HG02610 (cell line): ENCODE data around the gene APBB2.

Experiments used
- ATAC-seq: cut with Tn5 transposase; IDR thresholded peaks from one replicate; pipeline ENCODE4 v1.9.1; 2021; ENCODE audit warnings: mild to moderate bottlenecking, moderate library complexity; ENCODE audit not compliant: unreplicated experiment

The APBB2 gene

DNA sequence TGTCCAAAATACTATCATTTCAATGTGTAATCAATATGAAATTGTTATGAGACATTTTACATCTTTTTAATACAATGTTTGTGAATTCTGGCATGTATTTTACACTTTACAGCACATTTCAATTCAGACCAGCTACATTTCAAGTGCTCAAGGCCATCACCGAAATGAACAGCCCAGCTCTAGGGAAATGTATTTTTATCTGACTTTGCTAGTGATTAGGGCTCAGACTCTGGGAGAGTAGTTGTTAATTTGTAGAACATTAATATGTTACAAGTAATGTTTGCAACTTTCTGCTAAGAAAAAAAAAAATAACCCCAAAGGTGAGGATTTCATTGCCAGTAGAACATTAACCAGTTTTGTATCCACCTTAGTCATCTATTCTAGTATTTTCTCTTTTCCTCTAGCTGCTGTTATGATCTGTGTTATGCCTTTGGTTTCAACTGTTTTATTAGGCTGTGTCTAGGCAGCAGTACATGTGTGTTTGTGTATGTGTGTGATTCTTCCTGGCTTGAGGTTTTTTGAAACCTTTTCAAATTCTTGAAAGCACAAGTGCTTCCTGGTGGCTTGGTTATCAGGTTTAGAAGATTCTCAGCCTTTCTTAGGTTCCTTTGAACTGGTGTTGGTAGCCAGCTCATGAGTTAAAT is 338.7 kb downstream of the APBB2 start:
- ATAC-seq: no peak

DNA sequence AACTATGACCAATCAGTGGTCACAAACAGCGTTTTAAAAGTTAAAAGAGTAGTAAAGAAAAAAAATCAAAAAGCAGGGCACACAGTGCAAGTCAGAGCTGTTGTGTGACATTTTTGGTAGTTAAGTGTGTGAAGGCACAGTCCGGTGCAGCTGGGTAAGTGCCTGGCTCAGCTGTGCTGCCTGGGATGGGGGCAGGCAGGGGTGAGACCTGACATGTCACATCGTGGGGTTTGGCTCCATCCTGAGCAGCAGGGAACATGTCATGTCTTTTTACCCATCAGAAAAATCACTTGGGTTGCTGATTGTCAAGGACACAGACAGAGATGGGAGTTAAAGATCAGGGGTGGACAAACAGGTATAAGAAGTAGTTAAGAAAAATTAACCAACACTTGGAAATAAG is 339.4 kb downstream of the APBB2 start:
- no peak for ATAC-seq

DNA sequence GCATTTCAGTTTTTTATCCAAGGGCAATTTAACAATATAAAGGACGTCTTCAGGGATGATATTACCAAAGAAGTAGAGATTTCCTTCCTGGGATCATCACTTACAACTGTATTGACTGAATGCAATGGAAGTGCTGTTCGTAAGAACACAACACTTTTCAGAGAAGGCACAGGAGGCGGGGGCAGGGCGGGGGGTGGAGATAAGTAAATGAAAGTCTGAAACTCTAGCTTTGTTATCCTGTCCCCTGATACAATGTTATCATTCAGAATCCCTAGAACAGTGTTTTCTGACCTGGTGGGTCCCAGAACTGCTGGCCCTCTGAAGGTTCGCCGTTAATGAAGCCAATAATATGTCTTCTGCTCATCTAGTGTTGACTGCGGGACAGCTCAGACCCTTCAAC is 340.0 kb downstream of the APBB2 start:
- ATAC-seq: no peak

GRCh38 chr4:40871695-40872250 is 342.6 kb downstream of the APBB2 start:
- no peak for ATAC-seq

DNA sequence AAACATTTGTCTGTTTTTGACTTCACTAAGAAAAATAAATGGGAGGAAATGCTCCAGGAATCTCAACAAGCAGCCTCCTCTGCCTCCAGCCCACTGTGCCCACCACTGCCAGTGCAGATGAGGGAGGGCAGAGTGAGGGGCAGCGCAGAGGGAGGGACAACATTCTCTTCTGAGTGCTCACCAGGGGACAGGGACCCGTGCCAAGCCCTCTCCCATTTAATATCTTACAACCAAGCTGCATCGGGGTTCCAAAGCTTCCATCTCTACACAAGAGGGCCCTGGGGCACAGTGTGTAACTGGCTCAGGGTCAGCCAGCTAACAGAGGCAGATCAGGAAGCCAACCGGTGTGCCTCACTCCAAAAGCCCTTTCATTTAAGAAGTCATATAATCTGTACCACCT is 344.2 kb downstream of the APBB2 start:
- no peak for ATAC-seq

- no peak for ATAC-seq
These were observed 348.6 kb downstream of the APBB2 start for GRCh38 chr4:40865696-40866095.

DNA sequence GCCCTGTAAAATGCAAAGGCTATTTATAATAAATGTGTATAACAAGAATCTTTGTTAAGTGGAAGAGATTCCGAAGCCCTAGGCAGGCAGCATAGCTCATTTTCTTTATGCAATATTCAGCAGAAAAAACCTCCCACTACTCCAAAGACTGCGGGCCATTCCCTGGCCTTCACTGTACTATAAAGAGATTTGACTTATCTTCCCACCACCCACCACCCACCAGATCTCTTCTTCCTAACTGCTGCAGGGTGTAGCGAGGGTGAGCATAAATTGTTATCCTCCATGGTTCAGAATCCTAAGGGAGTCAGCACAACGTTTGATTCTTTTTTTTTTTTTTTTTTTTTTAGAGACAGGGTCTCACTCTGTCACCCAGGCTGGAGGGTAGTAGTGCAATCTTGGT is 349.8 kb downstream of the APBB2 start:
- ATAC-seq: no peak

- ATAC-seq: no peak
These were observed 355.4 kb downstream of the APBB2 start for GRCh38 chr4:40858962-40859361.

DNA sequence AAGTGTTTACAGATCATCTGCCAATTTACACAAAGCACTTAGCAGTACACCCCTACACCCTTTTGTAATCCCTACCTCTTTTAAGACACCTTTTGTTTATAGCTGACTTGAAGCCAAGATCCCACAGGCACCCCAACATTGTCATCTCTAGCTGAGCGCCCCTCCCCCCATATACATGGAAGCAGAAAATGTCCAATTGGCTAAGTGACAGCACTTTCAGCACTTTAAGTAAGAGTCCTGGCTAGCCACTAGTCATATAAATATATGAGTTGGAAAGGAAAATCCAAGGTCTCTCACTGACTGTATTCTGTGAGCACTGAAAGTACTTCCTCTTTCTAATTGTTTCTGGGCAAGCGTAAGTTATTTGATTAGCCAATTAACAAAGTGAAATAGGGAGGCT is 356.4 kb downstream of the APBB2 start:
- ATAC-seq: no peak

DNA sequence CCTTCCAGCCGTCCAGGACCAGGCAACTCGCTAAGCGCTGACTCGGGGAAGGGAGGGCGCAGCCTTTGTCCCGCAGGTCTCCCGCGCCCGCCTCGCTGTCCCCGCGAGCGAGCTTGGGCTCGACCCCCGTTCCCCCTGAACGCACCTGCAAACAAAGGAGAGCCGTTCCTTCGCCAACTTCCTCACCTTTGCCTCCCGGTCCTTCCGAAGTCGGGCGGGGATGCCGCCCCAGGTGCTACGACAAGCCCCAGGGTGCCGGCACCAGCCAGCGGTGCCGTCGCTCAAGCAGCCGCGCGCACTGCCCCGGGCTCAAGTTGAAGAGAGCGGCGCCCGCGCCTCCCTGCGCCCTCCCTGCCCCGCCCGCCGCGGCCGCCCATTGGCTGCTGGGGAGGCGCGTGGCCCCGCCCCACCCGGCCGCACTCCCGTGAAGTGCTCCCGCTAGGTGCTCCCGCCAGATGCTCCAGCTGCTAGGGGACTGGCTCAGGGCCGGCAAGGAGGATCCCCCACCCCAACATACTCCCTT is 357.4 kb downstream of the APBB2 start:
- peak; percentile 88 for ATAC-seq

DNA sequence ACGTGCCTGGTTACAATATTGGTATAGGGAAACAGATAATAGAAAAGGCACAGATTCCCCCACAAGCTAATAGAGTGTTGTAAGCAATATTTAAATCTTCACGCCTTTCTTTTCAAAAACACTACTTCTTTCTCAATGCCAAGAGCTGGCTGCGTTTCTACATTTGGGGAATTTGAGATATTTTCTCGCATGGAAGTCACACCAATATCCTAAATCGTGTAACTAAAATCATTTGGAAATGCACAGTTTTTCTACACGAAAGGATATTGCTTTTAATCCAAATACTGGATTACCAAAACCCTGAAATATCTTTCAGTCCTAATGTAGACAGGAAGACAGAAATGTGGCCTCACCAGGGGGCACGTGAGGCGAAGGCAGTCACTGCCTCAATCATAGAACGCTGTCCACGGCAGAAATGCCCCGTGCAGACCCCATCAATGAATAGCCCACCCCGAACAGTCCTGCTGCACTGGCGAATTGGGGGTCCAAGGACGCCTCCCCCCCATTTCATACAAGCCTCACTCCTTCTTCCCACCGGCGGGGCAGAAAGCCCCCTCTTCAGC is 358.0 kb downstream of the APBB2 start:
- no peak for ATAC-seq

- ATAC-seq: no peak
These were observed 363.8 kb downstream of the APBB2 start for GRCh38 chr4:40850496-40850895.

GRCh38 chr4:40848940-40849339 is 365.4 kb downstream of the APBB2 start:
- ATAC-seq: no peak

GRCh38 chr4:40848251-40848650 is 366.1 kb downstream of the APBB2 start:
- ATAC-seq: no peak

- ATAC-seq: no peak
These were observed 367.8 kb downstream of the APBB2 start for GRCh38 chr4:40846532-40846931.

GRCh38 chr4:40845154-40845835 is 369.0 kb downstream of the APBB2 start:
- ATAC-seq: no peak

DNA sequence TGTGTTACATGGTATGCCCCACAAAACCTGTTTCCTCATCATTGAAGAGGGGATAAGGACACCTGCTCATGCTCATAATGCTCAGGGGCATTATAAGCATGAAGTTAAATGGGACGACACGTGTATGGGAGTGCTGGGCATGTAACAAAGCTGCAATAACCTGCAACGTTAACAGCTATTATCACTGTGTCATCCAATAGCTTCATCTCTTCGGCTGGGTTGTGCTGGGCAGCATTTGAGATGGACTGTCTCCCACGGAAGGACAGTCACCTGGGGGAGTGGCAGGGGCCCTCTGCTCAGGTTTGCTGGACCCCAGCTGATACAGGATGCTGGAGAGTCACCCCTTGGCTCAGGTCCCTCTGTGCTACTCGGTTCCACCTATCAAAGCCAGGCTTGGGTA is 370.1 kb downstream of the APBB2 start:
- no peak for ATAC-seq

DNA sequence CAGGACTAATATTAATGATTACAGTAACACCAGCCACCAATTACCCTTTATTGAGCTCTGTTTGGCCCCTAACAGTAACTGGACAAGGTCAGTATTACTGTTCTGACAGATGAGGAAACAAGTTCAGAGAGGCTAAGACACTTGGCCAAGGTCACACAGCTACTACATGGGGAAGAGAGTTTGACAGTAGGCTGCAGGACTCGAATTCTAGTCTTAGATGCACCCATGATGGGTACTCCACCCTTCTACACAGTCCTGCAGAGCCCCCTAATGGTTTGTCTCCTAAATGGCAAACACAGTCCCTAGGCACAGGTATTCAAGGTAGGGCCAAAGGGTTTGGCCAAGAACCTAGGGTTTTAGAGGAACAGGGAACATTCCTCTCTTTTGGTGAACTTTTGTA is 370.6 kb downstream of the APBB2 start:
- peak; percentile 55 for ATAC-seq

DNA sequence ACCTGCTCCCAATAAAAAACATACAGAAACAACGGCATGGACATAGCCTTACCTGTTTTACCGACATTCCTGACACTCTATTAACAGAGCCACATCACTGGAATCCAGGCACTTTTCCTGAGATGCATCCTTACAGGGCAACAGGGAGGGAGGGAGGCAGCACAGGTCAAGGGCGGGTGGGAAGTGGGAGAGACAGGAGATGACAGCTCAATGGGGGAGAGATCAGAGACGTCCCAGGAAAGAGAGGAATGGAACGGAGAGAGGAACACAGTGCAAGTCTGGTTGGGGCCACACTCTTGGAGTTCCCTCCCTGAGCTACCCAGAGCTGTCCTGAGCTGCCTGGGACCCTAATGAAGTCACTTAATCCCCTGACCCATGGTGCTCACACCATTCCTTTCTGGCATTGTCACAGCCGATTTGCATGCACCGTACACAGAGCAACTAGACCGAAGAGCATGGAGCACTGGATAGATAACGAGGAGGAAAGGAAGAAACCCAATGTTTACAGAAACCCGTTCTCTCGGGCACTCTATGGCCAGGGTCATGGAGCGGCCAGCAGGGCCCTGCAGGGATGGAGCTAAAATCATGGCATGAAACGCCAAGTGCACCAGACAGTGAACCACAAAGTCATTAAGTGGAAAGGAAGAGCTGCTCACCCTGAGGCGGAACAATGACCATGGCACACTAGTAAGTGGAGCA is 371.5 kb downstream of the APBB2 start:
- ATAC-seq: no peak

DNA sequence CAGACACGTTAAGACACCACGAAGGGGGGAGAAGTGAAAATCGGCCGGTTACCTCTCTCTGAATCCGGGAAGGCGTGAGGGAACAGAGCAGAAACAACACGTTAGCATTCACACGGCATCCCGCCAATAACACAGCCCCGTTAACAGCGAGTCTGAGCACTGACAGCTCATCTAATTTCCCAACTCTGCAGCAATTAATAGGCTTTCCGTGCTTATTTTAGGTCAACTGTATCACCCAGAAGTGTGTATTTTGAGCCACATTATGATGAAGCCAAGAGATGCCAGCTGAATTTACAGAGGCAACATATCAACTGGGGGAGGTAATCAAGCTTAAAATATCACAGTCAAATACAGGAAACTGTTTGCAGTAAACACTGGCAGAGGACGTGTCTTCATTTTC is 372.0 kb downstream of the APBB2 start:
- no peak for ATAC-seq

- peak; percentile 65 for ATAC-seq
These were observed 373.3 kb downstream of the APBB2 start for GRCh38 chr4:40840985-40841571.
